ENCODE results near the gene NLRP9.

DNA sequence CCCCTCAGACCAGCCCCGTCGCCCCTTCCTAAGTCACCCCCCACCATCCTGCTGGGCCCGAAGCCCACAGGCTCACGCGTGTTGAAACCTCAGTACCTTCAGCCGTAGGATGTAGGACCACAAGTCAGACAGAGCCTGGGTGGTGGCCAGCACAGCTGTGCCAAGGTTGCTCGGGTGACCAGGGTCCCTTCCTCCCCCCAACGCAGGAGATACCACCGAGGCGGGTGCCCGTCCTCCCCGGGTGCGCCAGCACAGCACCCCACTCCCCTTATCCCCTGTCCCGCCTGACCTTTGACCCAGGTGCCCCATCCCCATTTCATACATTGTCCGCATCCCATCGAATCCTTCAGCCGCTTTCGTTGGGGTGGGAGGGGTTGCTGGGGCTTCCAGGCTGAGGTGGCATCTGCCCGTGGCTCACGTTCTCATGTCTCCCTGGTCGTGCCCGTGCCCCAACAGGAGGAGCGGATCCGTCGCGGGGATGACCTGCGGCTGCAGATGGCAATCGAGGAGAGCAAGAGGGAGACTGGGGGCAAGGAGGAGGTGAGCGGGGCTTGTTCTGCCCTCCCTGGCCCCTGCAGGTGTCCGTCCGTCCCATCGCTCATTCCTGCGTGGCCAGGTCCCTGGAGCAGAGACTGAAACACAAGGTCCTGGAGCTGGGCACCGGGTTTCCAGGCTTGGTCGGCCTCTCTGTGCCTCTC lies 48.6 kb downstream of the NLRP9 start:
- no peak for TF ChIP-seq EP300 (IDR thresholded peaks at IDR 0.05; ENCODE audit: low read depth)
- TF ChIP-seq, protein P1, sequence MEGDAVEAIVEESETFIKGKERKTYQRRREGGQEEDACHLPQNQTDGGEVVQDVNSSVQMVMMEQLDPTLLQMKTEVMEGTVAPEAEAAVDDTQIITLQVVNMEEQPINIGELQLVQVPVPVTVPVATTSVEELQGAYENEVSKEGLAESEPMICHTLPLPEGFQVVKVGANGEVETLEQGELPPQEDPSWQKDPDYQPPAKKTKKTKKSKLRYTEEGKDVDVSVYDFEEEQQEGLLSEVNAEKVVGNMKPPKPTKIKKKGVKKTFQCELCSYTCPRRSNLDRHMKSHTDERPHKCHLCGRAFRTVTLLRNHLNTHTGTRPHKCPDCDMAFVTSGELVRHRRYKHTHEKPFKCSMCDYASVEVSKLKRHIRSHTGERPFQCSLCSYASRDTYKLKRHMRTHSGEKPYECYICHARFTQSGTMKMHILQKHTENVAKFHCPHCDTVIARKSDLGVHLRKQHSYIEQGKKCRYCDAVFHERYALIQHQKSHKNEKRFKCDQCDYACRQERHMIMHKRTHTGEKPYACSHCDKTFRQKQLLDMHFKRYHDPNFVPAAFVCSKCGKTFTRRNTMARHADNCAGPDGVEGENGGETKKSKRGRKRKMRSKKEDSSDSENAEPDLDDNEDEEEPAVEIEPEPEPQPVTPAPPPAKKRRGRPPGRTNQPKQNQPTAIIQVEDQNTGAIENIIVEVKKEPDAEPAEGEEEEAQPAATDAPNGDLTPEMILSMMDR (IDR thresholded peaks at IDR 0.05), result no peak
- no peak for TF ChIP-seq POLR2A (IDR thresholded peaks at IDR 0.05)
- no peak for TF ChIP-seq POLR2AphosphoS5 (IDR thresholded peaks at IDR 0.05)

Data from transverse colon (tissue), 4 donors.